Glutamatergic neuron (in vitro differentiated cells): ENCODE measurements around the gene PPFIA1. TPM values are rescaled to one million over a fixed set of nuclear protein-coding genes. Genes with fewer than 3 reads are reported as not detected.
"Not testable (repeated sequence)": the region's sequence is repeated elsewhere in the genome, so short reads cannot be mapped to it uniquely, and the experiment has no call there.

Experiments
- DNase-seq: peaks from one replicate; pipeline ENCODE4 v3.0.0; 2022
- H3K27ac Mint-ChIP-seq: one replicate; pipeline ENCODE4 v1.8.0; 2020; ENCODE audit warnings: mild to moderate bottlenecking, mixed read lengths, inconsistent platforms; ENCODE audit not compliant: unreplicated experiment
- H3K27me3 Mint-ChIP-seq: one replicate; pipeline ENCODE4 v1.8.0; 2020; ENCODE audit warnings: mild to moderate bottlenecking, moderate library complexity, mixed read lengths, inconsistent platforms; ENCODE audit not compliant: unreplicated experiment
- H3K36me3 Mint-ChIP-seq: one replicate; pipeline ENCODE4 v1.8.0; 2020; ENCODE audit warnings: mild to moderate bottlenecking, mixed read lengths, inconsistent platforms; ENCODE audit not compliant: unreplicated experiment
- H3K4me1 Mint-ChIP-seq: one replicate; pipeline ENCODE4 v1.8.0; 2020; ENCODE audit warnings: mild to moderate bottlenecking, low read depth, mixed read lengths, inconsistent platforms; ENCODE audit not compliant: unreplicated experiment
- H3K4me3 Mint-ChIP-seq: one replicate; pipeline ENCODE4 v1.8.0; 2020; ENCODE audit warnings: mild to moderate bottlenecking, mixed read lengths, inconsistent platforms; ENCODE audit not compliant: unreplicated experiment
- H3K9me3 Mint-ChIP-seq: one replicate; pipeline ENCODE4 v1.8.0; 2020; ENCODE audit warnings: mild to moderate bottlenecking, moderate library complexity, mixed read lengths, inconsistent platforms; ENCODE audit not compliant: unreplicated experiment
- total RNA-seq: library from RNA; stranded (reverse); fragmentation: NEBNext Ultra II Directional; extraction: Animal tissue kit (Norgen Biotek cat#: 25700); gene quantifications from one replicate; pipeline ENCODE4 v1.2.1, GENCODE V29; 2021; ENCODE audit not compliant: unreplicated experiment
- TF ChIP-seq, protein P1 (sequence below): fragments of 200-600 bp; sonication (generic); IDR thresholded peaks from one replicate; pipeline ENCODE4 v1.5.0; 2021; ENCODE audit not compliant: partially characterized antibody, unreplicated experiment

Gene PPFIA1
- total RNA-seq, 1 donor from 2014 or later, result 98.6 TPM

DNA sequence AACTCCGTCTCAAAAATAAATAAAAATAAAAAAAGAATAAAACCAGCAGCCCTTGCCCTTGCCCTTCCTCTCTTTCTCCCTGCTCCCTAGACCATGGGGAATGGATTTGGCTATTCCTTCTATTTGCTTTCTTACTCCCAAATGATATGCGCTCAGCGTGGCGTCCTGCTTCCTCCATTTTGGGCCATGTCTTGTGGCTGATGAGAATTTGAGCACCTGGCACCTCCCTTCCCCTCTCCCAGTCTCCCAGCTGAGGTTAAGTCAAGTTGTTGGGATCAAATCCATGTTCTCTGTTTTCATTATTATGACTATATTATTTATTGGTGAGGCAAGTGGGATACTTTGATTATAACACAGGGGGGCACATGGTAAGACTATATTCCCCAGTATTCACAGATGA, 117.1 kb downstream of the PPFIA1 start:
- Mint-ChIP-seq H3K4me1 (peaks cover 2% of the 10 kb centered on the region), H3K9me3 (peaks cover 2% of the 10 kb centered on the region), H3K4me3 (no peak overlapping the region), H3K36me3 (peaks cover 4% of the 10 kb centered on the region), H3K27me3 (peaks cover 3% of the 10 kb centered on the region), H3K27ac (peak overlapping the region; percentile 52)
- DNase-seq, result no peak
- TF ChIP-seq, protein P1, sequence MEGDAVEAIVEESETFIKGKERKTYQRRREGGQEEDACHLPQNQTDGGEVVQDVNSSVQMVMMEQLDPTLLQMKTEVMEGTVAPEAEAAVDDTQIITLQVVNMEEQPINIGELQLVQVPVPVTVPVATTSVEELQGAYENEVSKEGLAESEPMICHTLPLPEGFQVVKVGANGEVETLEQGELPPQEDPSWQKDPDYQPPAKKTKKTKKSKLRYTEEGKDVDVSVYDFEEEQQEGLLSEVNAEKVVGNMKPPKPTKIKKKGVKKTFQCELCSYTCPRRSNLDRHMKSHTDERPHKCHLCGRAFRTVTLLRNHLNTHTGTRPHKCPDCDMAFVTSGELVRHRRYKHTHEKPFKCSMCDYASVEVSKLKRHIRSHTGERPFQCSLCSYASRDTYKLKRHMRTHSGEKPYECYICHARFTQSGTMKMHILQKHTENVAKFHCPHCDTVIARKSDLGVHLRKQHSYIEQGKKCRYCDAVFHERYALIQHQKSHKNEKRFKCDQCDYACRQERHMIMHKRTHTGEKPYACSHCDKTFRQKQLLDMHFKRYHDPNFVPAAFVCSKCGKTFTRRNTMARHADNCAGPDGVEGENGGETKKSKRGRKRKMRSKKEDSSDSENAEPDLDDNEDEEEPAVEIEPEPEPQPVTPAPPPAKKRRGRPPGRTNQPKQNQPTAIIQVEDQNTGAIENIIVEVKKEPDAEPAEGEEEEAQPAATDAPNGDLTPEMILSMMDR, result no peak

DNA sequence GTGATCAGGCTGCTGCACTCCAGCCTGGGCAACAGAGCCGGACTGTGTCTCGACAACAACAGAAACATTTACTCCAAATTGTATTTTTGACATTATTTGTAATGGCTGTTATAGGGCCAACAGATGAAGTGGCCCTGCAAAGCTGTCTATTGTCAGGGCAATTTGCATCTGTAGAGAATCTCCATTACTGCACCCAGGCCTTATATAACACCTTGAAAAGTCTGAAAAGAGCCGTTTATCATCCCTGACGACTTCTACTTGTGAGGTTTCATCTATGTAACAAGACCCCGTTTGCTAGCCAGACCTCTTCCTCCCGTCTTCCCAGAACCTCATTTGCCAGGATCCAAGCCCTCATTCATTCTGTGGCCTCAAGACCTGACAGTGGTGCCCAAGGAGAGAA, 118.7 kb downstream of the PPFIA1 start:
- Mint-ChIP-seq H3K27me3 (peaks cover 3% of the 10 kb centered on the region), H3K9me3 (peaks cover 1% of the 10 kb centered on the region), H3K4me1 (no peaks in the 10 kb centered on the region), H3K36me3 (peaks cover 4% of the 10 kb centered on the region), H3K4me3 (no peak overlapping the region), H3K27ac (no peak overlapping the region)
- TF ChIP-seq, protein P1, result no peak
- DNase-seq, result no peak

GRCh38 chr11:70390882-70391281, 120.4 kb downstream of the PPFIA1 start:
- not testable (repeated sequence) for H3K27me3 Mint-ChIP-seq, H3K4me1 Mint-ChIP-seq, DNase-seq, H3K27ac Mint-ChIP-seq, H3K4me3 Mint-ChIP-seq, H3K36me3 Mint-ChIP-seq, H3K9me3 Mint-ChIP-seq

GRCh38 chr11:70394211-70394950, 123.9 kb downstream of the PPFIA1 start:
- no peak for DNase-seq
- H3K27me3 Mint-ChIP-seq, result peaks cover 8% of the 10 kb centered on the region
- no peak overlapping the region for H3K4me3 Mint-ChIP-seq
- H3K4me1 Mint-ChIP-seq, result peaks cover 5% of the 10 kb centered on the region
- no peaks in the 10 kb centered on the region for H3K36me3 Mint-ChIP-seq
- TF ChIP-seq, protein P1, result no peak
- no peak overlapping the region for H3K27ac Mint-ChIP-seq
- H3K9me3 Mint-ChIP-seq, result peaks cover 3% of the 10 kb centered on the region

DNA sequence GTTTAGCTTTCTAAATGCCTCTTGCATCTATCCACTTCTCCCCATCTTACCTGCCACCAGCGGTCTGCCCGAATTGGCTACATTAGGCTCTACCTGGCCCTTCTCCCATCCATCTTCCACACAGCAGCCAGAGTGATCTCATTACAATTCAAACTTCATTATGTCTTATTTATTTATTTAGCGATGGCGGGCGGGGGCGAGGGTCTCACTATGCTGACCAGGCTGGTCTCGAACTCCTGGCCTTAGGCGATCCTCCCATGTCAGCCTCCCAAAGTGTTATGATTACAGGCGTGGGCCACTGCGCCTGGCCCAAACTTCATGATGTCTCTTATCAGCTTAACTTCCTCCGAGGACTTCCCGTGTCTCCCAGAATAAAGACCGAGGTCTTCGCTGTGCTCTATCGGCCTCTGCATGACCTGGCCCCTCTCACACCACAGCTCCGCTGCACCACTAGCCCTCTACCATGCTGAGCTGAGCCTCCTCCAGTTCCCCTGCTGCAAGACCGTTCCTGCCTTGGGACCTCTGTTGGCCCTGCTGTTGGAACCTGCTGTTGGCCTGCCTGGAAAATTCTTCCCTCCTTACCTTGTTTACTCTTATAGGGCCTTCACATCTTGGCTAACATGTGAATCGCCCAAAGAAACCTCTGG, 127.0 kb downstream of the PPFIA1 start:
- H3K4me3 Mint-ChIP-seq, result peak overlapping the region; percentile 92
- H3K4me1 Mint-ChIP-seq, result peaks cover 15% of the 10 kb centered on the region
- no peak for DNase-seq
- H3K27me3 Mint-ChIP-seq, result peaks cover 5% of the 10 kb centered on the region
- H3K9me3 Mint-ChIP-seq, result peaks cover 9% of the 10 kb centered on the region
- no peaks in the 10 kb centered on the region for H3K36me3 Mint-ChIP-seq
- TF ChIP-seq, protein P1, result no peak
- peak overlapping the region; percentile 89 for H3K27ac Mint-ChIP-seq
